ENCODE measurements around the gene ZNF628.

GRCh38 chr19:55486971-55487923, 10.8 kb downstream of the ZNF628 start:
- no peak for TF ChIP-seq CTCF (IDR thresholded peaks at IDR 0.05)
- peak in 1 of 2 donors; percentile 31 for TF ChIP-seq POLR2A (IDR thresholded peaks at IDR 0.05)
